HG03108 (cell line): ENCODE results near the gene GALNT3.
A peak's percentile ranks its signal among the peaks of the same experiment; 100 is the strongest.

ENCODE experiments used
- ATAC-seq: cut with Tn5 transposase; IDR thresholded peaks from one replicate; pipeline ENCODE4 v1.9.1; 2021; ENCODE audit warnings: moderate library complexity; ENCODE audit not compliant: unreplicated experiment

The GALNT3 gene

GRCh38 chr2:165746501-165746900 is 47.5 kb downstream of the GALNT3 start:
- no peak for ATAC-seq

- no peak for ATAC-seq
Observed at GRCh38 chr2:165745916-165746315, 48.1 kb downstream of the GALNT3 start.

- ATAC-seq: peak; percentile 90
Observed at GRCh38 chr2:165743442-165743841, 50.6 kb downstream of the GALNT3 start.

GRCh38 chr2:165725421-165725820 is 68.6 kb downstream of the GALNT3 start:
- no peak for ATAC-seq

GRCh38 chr2:165720511-165720910 is 73.5 kb downstream of the GALNT3 start:
- ATAC-seq: no peak

GRCh38 chr2:165718610-165719210 is 75.3 kb downstream of the GALNT3 start:
- ATAC-seq: no peak

- ATAC-seq: no peak
Observed at GRCh38 chr2:165716091-165716490, 78.0 kb downstream of the GALNT3 start.

- ATAC-seq: no peak
Observed at GRCh38 chr2:165706960-165707487, 87.0 kb downstream of the GALNT3 start.

GRCh38 chr2:165701147-165701546 is 92.9 kb downstream of the GALNT3 start:
- no peak for ATAC-seq

- no peak for ATAC-seq
Observed at GRCh38 chr2:165700531-165700930, 93.5 kb downstream of the GALNT3 start.

- no peak for ATAC-seq
Observed at GRCh38 chr2:165699946-165700345, 94.1 kb downstream of the GALNT3 start.

GRCh38 chr2:165698444-165698884 is 95.6 kb downstream of the GALNT3 start:
- ATAC-seq: peak; percentile 84

GRCh38 chr2:165697748-165698443 is 96.2 kb downstream of the GALNT3 start:
- no peak for ATAC-seq
